Mammary epithelial cell (primary cell): Measurements from ENCODE around the gene PRKCQ.

ENCODE experiments used
- EZH2 ChIP-seq: IDR thresholded peaks from 2 replicates; pipeline ENCODE4 v1.6.1; 2012; ENCODE audit warnings: low read length, inconsistent platforms, borderline replicate concordance
- TF ChIP-seq, protein P1 (sequence below), 2 donors: IDR thresholded peaks in 1 of 2; conservative IDR thresholded peaks in 1 of 2; 2 replicates each; pipeline ENCODE4 v1.5.1; 2011 to 2012; ENCODE audit warnings: inconsistent platforms in 2 of 2, low read length in 2 of 2, mild to moderate bottlenecking in 2 of 2, control low read depth in 1 of 2, low read depth in 1 of 2; ENCODE audit not compliant: insufficient read depth in 1 of 2; ENCODE audit errors: extremely low read depth in 1 of 2

DNA sequence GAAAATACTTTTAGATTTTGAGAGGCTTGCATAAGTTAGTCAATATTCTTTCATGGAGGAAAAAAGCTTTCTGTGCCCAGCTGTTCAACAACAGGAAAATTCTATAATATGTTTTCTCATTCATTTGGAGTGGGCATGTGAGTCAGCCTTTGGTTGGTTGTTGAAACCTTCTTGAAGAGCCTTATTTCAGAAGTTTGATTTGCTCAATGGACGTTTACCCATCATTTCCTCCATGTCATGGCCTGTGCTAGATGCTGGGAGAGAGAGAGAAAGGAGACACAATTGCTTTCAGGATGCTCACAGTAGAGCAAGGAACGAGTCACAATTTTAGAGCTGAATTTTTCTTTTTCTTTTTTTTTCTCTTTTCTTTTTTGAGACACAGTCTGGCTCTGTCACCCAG, 181.7 kb downstream of the PRKCQ start:
- no peak for TF ChIP-seq EZH2
- TF ChIP-seq, protein P1, sequence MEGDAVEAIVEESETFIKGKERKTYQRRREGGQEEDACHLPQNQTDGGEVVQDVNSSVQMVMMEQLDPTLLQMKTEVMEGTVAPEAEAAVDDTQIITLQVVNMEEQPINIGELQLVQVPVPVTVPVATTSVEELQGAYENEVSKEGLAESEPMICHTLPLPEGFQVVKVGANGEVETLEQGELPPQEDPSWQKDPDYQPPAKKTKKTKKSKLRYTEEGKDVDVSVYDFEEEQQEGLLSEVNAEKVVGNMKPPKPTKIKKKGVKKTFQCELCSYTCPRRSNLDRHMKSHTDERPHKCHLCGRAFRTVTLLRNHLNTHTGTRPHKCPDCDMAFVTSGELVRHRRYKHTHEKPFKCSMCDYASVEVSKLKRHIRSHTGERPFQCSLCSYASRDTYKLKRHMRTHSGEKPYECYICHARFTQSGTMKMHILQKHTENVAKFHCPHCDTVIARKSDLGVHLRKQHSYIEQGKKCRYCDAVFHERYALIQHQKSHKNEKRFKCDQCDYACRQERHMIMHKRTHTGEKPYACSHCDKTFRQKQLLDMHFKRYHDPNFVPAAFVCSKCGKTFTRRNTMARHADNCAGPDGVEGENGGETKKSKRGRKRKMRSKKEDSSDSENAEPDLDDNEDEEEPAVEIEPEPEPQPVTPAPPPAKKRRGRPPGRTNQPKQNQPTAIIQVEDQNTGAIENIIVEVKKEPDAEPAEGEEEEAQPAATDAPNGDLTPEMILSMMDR (conservative IDR thresholded peaks at IDR 0.05 in 1 of 2, IDR thresholded peaks at IDR 0.05 in 1 of 2; ENCODE audit: extremely low read depth in 1 of 2, insufficient read depth in 1 of 2, low read depth in 1 of 2, low read length in 2 of 2) = no peak
